B cell (primary cell): Measurements from ENCODE around the gene OSBPL5. TPM values are rescaled to one million over a fixed set of nuclear protein-coding genes. Genes with fewer than 3 reads are reported as not detected.

ENCODE experiments used
- ATAC-seq: fragments of 200-7000 bp; cut with Tn5 transposase; one replicate; pipeline ENCODE4 v1.10.0; 2021; ENCODE audit warnings: low read depth, mild to moderate bottlenecking, moderate number of reproducible peaks, moderate library complexity
- CTCF ChIA-PET: fragments of 350-600 bp; sonication (Branson Sonifier 250); formaldehyde crosslinking; loops from one replicate; lab custom pipeline; 2021; ENCODE audit warnings: antibody characterized with exemption, inconsistent platforms; lab: Charles Lee
- POLR2A ChIA-PET: fragments of 350-600 bp; sonication (Branson Sonifier 250); formaldehyde crosslinking; loops from one replicate; lab custom pipeline; 2021; ENCODE audit warnings: antibody characterized with exemption; lab: Charles Lee
- DNase-seq: peaks from one replicate; pipeline ENCODE4 v3.0.0; 2013
- H2AFZ ChIP-seq: 2 replicates; pipeline ENCODE4 v1.6.1; 2012; ENCODE audit warnings: mild to moderate bottlenecking, low read depth, low read length; ENCODE audit not compliant: insufficient read depth, poor library complexity, severe bottlenecking
- H3K27ac ChIP-seq, 2 donors: 1 replicate in 1 of 2; 2 replicates in 1 of 2; pipeline ENCODE4 v1.5.1; 2012 to 2013; ENCODE audit warnings: low read length in 2 of 2, mild to moderate bottlenecking in 2 of 2, moderate library complexity in 1 of 2
- H3K27me3 ChIP-seq, 4 experiments: fragments of 200-600 bp in 1 of 4; sonication (generic) in 1 of 4; replicated peaks in 1 of 4; 1 replicate in 2 of 4; 2 replicates in 2 of 4; pipeline versions ENCODE4 v1.6.1 to v1.7.0; 2013 to 2016; ENCODE audit warnings: low read length in 3 of 4, mild to moderate bottlenecking in 2 of 4, mixed read lengths in 1 of 4, moderate library complexity in 1 of 4; ENCODE audit not compliant: insufficient read depth in 4 of 4, control insufficient read depth in 3 of 4; ENCODE audit errors: control extremely low read depth in 1 of 4
- H3K36me3 ChIP-seq, 2 experiments: replicated peaks in 1 of 2; 1 replicate in 1 of 2; 2 replicates in 1 of 2; pipeline versions ENCODE4 v1.6.1 to v1.7.1; 2013; ENCODE audit warnings: low read length in 1 of 2; ENCODE audit not compliant: insufficient read depth in 2 of 2, control insufficient read depth in 1 of 2; ENCODE audit errors: control extremely low read depth in 1 of 2, extremely low read depth in 1 of 2
- H3K4me1 ChIP-seq, 2 donors: fragments of 200-600 bp in 1 of 2; sonication (generic) in 1 of 2; 1 replicate in 1 of 2; 2 replicates in 1 of 2; pipeline versions ENCODE4 v1.5.1 to v1.6.1; 2013 to 2017; ENCODE audit warnings: low read length in 2 of 2; ENCODE audit not compliant: control insufficient read depth in 2 of 2, insufficient read depth in 2 of 2
- H3K4me2 ChIP-seq: replicated peaks from 2 replicates; pipeline ENCODE3; 2012; ENCODE audit warnings: mild to moderate bottlenecking, low read depth, low read length; ENCODE audit not compliant: poor library complexity, severe bottlenecking
- H3K4me3 ChIP-seq, 5 experiments: fragments of 200-600 bp in 1 of 5; sonication (generic) in 1 of 5; 1 replicate in 3 of 5; 2 replicates in 2 of 5; pipeline versions ENCODE4 v1.5.1 to v1.7.0; 2011 to 2016; ENCODE audit warnings: low read length in 4 of 5, mild to moderate bottlenecking in 4 of 5, low read depth in 2 of 5, control low read depth in 1 of 5, moderate library complexity in 1 of 5; ENCODE audit not compliant: insufficient read depth in 1 of 5; ENCODE audit errors: control extremely low read depth in 1 of 5, extremely low read depth in 1 of 5
- H3K79me2 ChIP-seq: fragments of 200-600 bp; sonication (generic); one replicate; pipeline ENCODE4 v1.6.0; 2016; ENCODE audit warnings: low read length; ENCODE audit not compliant: control insufficient read depth, insufficient read depth
- H3K9ac ChIP-seq: fragments of 200-600 bp; sonication (generic); 2 replicates; pipeline ENCODE4 v1.6.1; 2017; ENCODE audit warnings: mild to moderate bottlenecking, low read length, moderate library complexity
- H3K9me3 ChIP-seq, 3 donors: one replicate each; pipeline versions ENCODE4 v1.6.1 to v1.7.1; 2013; ENCODE audit warnings: low read length in 2 of 3; ENCODE audit not compliant: control insufficient read depth in 2 of 3, insufficient read depth in 1 of 3; ENCODE audit errors: control extremely low read depth in 1 of 3
- H4K20me1 ChIP-seq: 2 replicates; pipeline ENCODE4 v1.6.0; 2012; ENCODE audit warnings: mild to moderate bottlenecking, low read length; ENCODE audit not compliant: insufficient read depth, control insufficient read depth, poor library complexity, severe bottlenecking
- H3K27ac Mint-ChIP-seq: one replicate; pipeline ENCODE4 v1.8.0; 2021; ENCODE audit warnings: mixed read lengths
- H3K27me3 Mint-ChIP-seq: one replicate; pipeline ENCODE4 v1.8.0; 2021; ENCODE audit warnings: mixed read lengths
- H3K4me1 Mint-ChIP-seq: one replicate; pipeline ENCODE4 v1.8.0; 2021; ENCODE audit warnings: mixed read lengths
- H3K4me3 Mint-ChIP-seq: one replicate; pipeline ENCODE4 v1.8.0; 2021; ENCODE audit warnings: mixed read lengths
- H3K9me3 Mint-ChIP-seq: one replicate; pipeline ENCODE4 v1.8.0; 2022; ENCODE audit warnings: mixed read lengths; ENCODE audit not compliant: insufficient read depth
- CTCF ChIP-seq: fragments of 200-600 bp; IDR thresholded peaks from one replicate; pipeline ENCODE4 v1.8.0; 2022; ENCODE audit warnings: antibody characterized with exemption, mild to moderate bottlenecking
- EZH2 ChIP-seq: IDR thresholded peaks from 2 replicates; pipeline ENCODE4 v1.6.1; 2012; ENCODE audit warnings: borderline replicate concordance, low read depth, mild to moderate bottlenecking, moderate library complexity, low read length; ENCODE audit not compliant: insufficient read depth, poor library complexity, severe bottlenecking
- WGBS: methylation state at CpG from one replicate; pipeline ENCODE4 v1.1.5; 2013; ENCODE audit warnings: missing lambda C conversion rate; ENCODE audit not compliant: insufficient coverage; 5-methylcytosine and 5-hydroxymethylcytosine counted together
- intact Hi-C: fragments of 100-400 bp; cut with micrococcal nuclease; formaldehyde crosslinking; loops from one replicate; pipeline ENCODE4 v1.10.0; 2022
- polyA plus RNA-seq: library from polyadenylated mRNA; depleted of rRNA; stranded (reverse); fragments of >200 nt; gene quantifications from 2 replicates; pipeline ENCODE4 v1.2.3, GENCODE V29; 2012
- total RNA-seq, 2 donors: library from RNA; stranded (reverse); fragments of 120-200 nt in 1 of 2; gene quantifications; 1 replicate in 1 of 2; 2 replicates in 1 of 2; pipeline versions ENCODE4 v1.2.3 to v1.2.4, GENCODE V29; 2013 to 2022

The OSBPL5 gene
- total and polyA plus RNA-seq, 2 donors (not counting 1 experiment from before 2014, with no cell fraction given) = 0.15 to 1.2 TPM

GRCh38 chr11:3121416-3121815 is 43.7 kb downstream of the OSBPL5 start:
- no peaks in the 10 kb centered on the region for H3K36me3 ChIP-seq
- no peak for DNase-seq
- H3K4me1 ChIP-seq = no peaks in the 10 kb centered on the region
- ATAC-seq = no peak
- no peak overlapping the region for H3K27ac ChIP-seq
- WGBS = 95% methylated on average over 9 of the region's 10 CpGs
- H3K27ac Mint-ChIP-seq = no peak overlapping the region
- no peak for TF ChIP-seq CTCF
- TF ChIP-seq EZH2 = no peak
- H3K4me2 ChIP-seq = no peak overlapping the region
- no peak overlapping the region for H3K4me3 Mint-ChIP-seq
- ChIA-PET CTCF (no interaction called here), POLR2A (no interaction called here)
- H2AFZ ChIP-seq = no peak overlapping the region
- peaks cover 0 to 4% (median 0%) of the 10 kb centered on the region in 3 donors for H3K9me3 ChIP-seq
- intact Hi-C loops = no loop called here
- H3K27me3 ChIP-seq = no peaks in the 10 kb centered on the region
- no peaks in the 10 kb centered on the region for H3K4me1 Mint-ChIP-seq
- H3K4me3 ChIP-seq = no peak overlapping the region
- no peaks in the 10 kb centered on the region for H3K27me3 Mint-ChIP-seq
- H3K79me2 ChIP-seq = no peaks in the 10 kb centered on the region
- no peak overlapping the region for H3K9ac ChIP-seq
- H3K9me3 Mint-ChIP-seq = no peaks in the 10 kb centered on the region
- H4K20me1 ChIP-seq = no peaks in the 10 kb centered on the region

- Mint-ChIP-seq H3K27me3 (no peaks in the 10 kb centered on the region), H3K4me1 (no peaks in the 10 kb centered on the region), H3K9me3 (peaks cover 2% of the 10 kb centered on the region), H3K4me3 (no peak overlapping the region), H3K27ac (no peak overlapping the region)
- ATAC-seq (no peak), DNase-seq (no peak)
- no peaks in the 10 kb centered on the region for H3K36me3 ChIP-seq
- H3K9me3 ChIP-seq = peaks cover 0 to 4% (median 0%) of the 10 kb centered on the region in 3 donors
- TF ChIP-seq EZH2 (no peak), CTCF (no peak)
- H3K27ac ChIP-seq = no peak overlapping the region
- H3K79me2 ChIP-seq = no peaks in the 10 kb centered on the region
- H2AFZ ChIP-seq = no peak overlapping the region
- no peaks in the 10 kb centered on the region for H3K4me1 ChIP-seq
- no peak overlapping the region for H3K4me3 ChIP-seq
- CTCF ChIA-PET = interaction anchor here (1.6 kb wide), 1 partner anchor 29 kb away, joined by 4 read pairs; no protein-coding TSS in a partner anchor
- WGBS = 95% methylated on average over 24 of the region's 26 CpGs
- POLR2A ChIA-PET = no interaction called here
- no peaks in the 10 kb centered on the region for H3K27me3 ChIP-seq
- H4K20me1 ChIP-seq = no peaks in the 10 kb centered on the region
- no peak overlapping the region for H3K9ac ChIP-seq
- intact Hi-C loops = no loop called here
- no peak overlapping the region for H3K4me2 ChIP-seq
These were observed 44.9 kb downstream of the OSBPL5 start for GRCh38 chr11:3120071-3120792.
